H1 (cell line): ENCODE measurements around the gene RALGAPA2. TPM values are rescaled to one million over a fixed set of nuclear protein-coding genes. Genes with fewer than 3 reads are reported as not detected.

ENCODE experiments used
- CTCF ChIA-PET: fragments of 300-600 bp; sonication (Branson Sonifier 250); formaldehyde crosslinking; loops from one replicate; lab custom pipeline; 2021; ENCODE audit not compliant: partially characterized antibody; lab: Charles Lee
- POLR2A ChIA-PET: fragments of 300-600 bp; sonication (Branson Sonifier 250); formaldehyde crosslinking; loops from one replicate; lab custom pipeline; 2021; ENCODE audit warnings: inconsistent platforms; ENCODE audit not compliant: partially characterized antibody; lab: Charles Lee
- DNase-seq, 2 experiments: peaks; one replicate each; pipeline versions ENCODE4 v3.0.0 to v3.0.0-alpha.2; 2010 to 2022; ENCODE audit warnings: low spot score in 2 of 2, low read depth in 1 of 2, mixed read lengths in 1 of 2
- FAIRE-seq: peaks from 2 replicates; lab custom pipeline; 2011; peaks lifted over from hg19 to GRCh38; lab: Jason Lieb, UNC
- H2AFZ ChIP-seq: 2 replicates; pipeline ENCODE4 v1.8.1; 2012; ENCODE audit warnings: low read length, inconsistent platforms
- H2AK5ac ChIP-seq: 2 replicates; pipeline ENCODE4 v1.6.1; 2013; ENCODE audit warnings: low read depth, low read length
- H2BK120ac ChIP-seq: replicated peaks from 2 replicates; pipeline ENCODE3; 2013; ENCODE audit warnings: low read depth, low read length, inconsistent platforms
- H2BK12ac ChIP-seq: 2 replicates; pipeline ENCODE4 v1.6.1; 2013; ENCODE audit warnings: low read depth, low read length
- H2BK15ac ChIP-seq: 2 replicates; pipeline ENCODE4 v1.6.1; 2013; ENCODE audit warnings: low read length
- H2BK20ac ChIP-seq: 2 replicates; pipeline ENCODE4 v1.6.1; 2013; ENCODE audit warnings: low read length
- H2BK5ac ChIP-seq: 2 replicates; pipeline ENCODE4 v1.6.1; 2013; ENCODE audit warnings: low read depth, low read length
- H3K14ac ChIP-seq: 2 replicates; pipeline ENCODE4 v1.6.1; 2013; ENCODE audit warnings: inconsistent platforms; ENCODE audit not compliant: insufficient read length
- H3K18ac ChIP-seq: 2 replicates; pipeline ENCODE4 v1.6.1; 2013; ENCODE audit warnings: low read length; ENCODE audit errors: extremely low read depth
- H3K23ac ChIP-seq: 2 replicates; pipeline ENCODE4 v1.6.1; 2013; ENCODE audit warnings: inconsistent platforms; ENCODE audit not compliant: insufficient read length
- H3K23me2 ChIP-seq: 2 replicates; pipeline ENCODE4 v1.6.1; 2013; ENCODE audit warnings: low read depth, low read length
- H3K27ac ChIP-seq: 2 replicates; pipeline ENCODE4 v1.6.1; 2011; ENCODE audit warnings: low read depth, low read length, inconsistent platforms
- H3K27me3 ChIP-seq, 4 experiments: replicated peaks in 1 of 4; 1 replicate in 1 of 4; 2 replicates in 3 of 4; pipeline versions ENCODE4 v1.6.1 to v1.8.1; 2011 to 2013; ENCODE audit warnings: low read length in 3 of 4, mild to moderate bottlenecking in 3 of 4, inconsistent platforms in 2 of 4, mixed read lengths in 2 of 4, moderate library complexity in 1 of 4; ENCODE audit not compliant: control insufficient read depth in 3 of 4, insufficient read depth in 3 of 4; ENCODE audit errors: extremely low read depth in 1 of 4
- H3K36me3 ChIP-seq, 4 experiments: 2 replicates each; pipeline versions ENCODE4 v1.6.1 to v1.8.1; 2011 to 2013; ENCODE audit warnings: mild to moderate bottlenecking in 4 of 4, low read length in 3 of 4, moderate library complexity in 2 of 4, control low read depth in 1 of 4, inconsistent platforms in 1 of 4; ENCODE audit not compliant: insufficient read depth in 4 of 4, control insufficient read depth in 2 of 4
- H3K4ac ChIP-seq: replicated peaks from 2 replicates; pipeline ENCODE3; 2013; ENCODE audit warnings: low read length, low read depth, mixed read lengths, inconsistent platforms; ENCODE audit not compliant: insufficient read length
- H3K4me1 ChIP-seq, 4 experiments: replicated peaks in 1 of 4; 1 replicate in 1 of 4; 2 replicates in 3 of 4; pipeline versions ENCODE4 v1.6.1 to v1.8.1; 2011 to 2013; ENCODE audit warnings: low read length in 3 of 4, inconsistent platforms in 2 of 4, mixed read lengths in 1 of 4; ENCODE audit not compliant: insufficient read depth in 4 of 4, control insufficient read depth in 3 of 4
- H3K4me2 ChIP-seq, 2 experiments: 2 replicates each; pipeline versions ENCODE4 v1.6.1 to v1.8.1; 2011 to 2013; ENCODE audit warnings: low read depth in 2 of 2, low read length in 2 of 2, control low read depth in 1 of 2, inconsistent platforms in 1 of 2, mild to moderate bottlenecking in 1 of 2; ENCODE audit not compliant: insufficient read depth in 1 of 2
- H3K4me3 ChIP-seq, 4 experiments: fragments of 200-600, 300-600 bp in 1 of 4; sonication (generic), shearing (Covaris generic), sonication (Bioruptor Twin) in 1 of 4; 2 replicates each; pipeline versions ENCODE4 v1.5.1 to v1.8.1; 2011 to 2016; ENCODE audit warnings: low read length in 4 of 4, low read depth in 3 of 4, control low read depth in 2 of 4, inconsistent platforms in 2 of 4, mild to moderate bottlenecking in 2 of 4, mixed read lengths in 1 of 4, moderate library complexity in 1 of 4; ENCODE audit not compliant: insufficient read depth in 2 of 4; ENCODE audit errors: extremely low read depth in 1 of 4
- H3K56ac ChIP-seq: replicated peaks from 2 replicates; pipeline ENCODE3; 2013; ENCODE audit warnings: low read depth, mild to moderate bottlenecking, mixed read lengths, low read length, inconsistent platforms; ENCODE audit not compliant: insufficient read length
- H3K79me1 ChIP-seq: 2 replicates; pipeline ENCODE4 v1.6.1; 2013; ENCODE audit warnings: low read depth, low read length, control low read depth
- H3K79me2 ChIP-seq, 2 experiments: 2 replicates each; pipeline versions ENCODE4 v1.6.1 to v1.8.1; 2012 to 2013; ENCODE audit warnings: low read length in 2 of 2, mild to moderate bottlenecking in 2 of 2, inconsistent platforms in 1 of 2; ENCODE audit not compliant: insufficient read depth in 2 of 2, control insufficient read depth in 1 of 2
- H3K9ac ChIP-seq, 4 experiments: replicated peaks in 1 of 4; 1 replicate in 1 of 4; 2 replicates in 3 of 4; pipeline versions ENCODE4 v1.6.1 to v1.8.1; 2011 to 2013; ENCODE audit warnings: low read depth in 3 of 4, low read length in 3 of 4, control low read depth in 2 of 4, mild to moderate bottlenecking in 2 of 4, moderate library complexity in 2 of 4, inconsistent platforms in 1 of 4; ENCODE audit errors: extremely low read depth in 1 of 4
- H3K9me3 ChIP-seq, 2 experiments: 2 replicates each; pipeline versions ENCODE4 v1.6.1 to v1.8.1; 2012 to 2013; ENCODE audit warnings: mild to moderate bottlenecking in 2 of 2, moderate library complexity in 2 of 2, control low read depth in 1 of 2, inconsistent platforms in 1 of 2, low read depth in 1 of 2, low read length in 1 of 2, mixed read lengths in 1 of 2; ENCODE audit not compliant: insufficient read depth in 2 of 2
- H4K20me1 ChIP-seq, 2 experiments: replicated peaks in 1 of 2; 2 replicates each; pipeline versions ENCODE3 to v1.8.1; 2011 to 2013; ENCODE audit warnings: inconsistent platforms in 2 of 2, low read length in 2 of 2, mild to moderate bottlenecking in 1 of 2; ENCODE audit not compliant: insufficient read depth in 2 of 2, control insufficient read depth in 1 of 2
- H4K5ac ChIP-seq: 2 replicates; pipeline ENCODE4 v1.6.1; 2013; ENCODE audit warnings: low read length, low read depth, mixed read lengths, inconsistent platforms; ENCODE audit not compliant: insufficient read length
- H4K8ac ChIP-seq: 2 replicates; pipeline ENCODE4 v1.8.0; 2013; ENCODE audit warnings: mild to moderate bottlenecking, moderate library complexity, low read length, inconsistent platforms; ENCODE audit not compliant: insufficient read depth; ENCODE audit errors: extremely low read depth
- H4K91ac ChIP-seq: replicated peaks from 2 replicates; pipeline ENCODE3; 2013; ENCODE audit warnings: low read length, mixed read lengths, inconsistent platforms; ENCODE audit not compliant: insufficient read length
- ASH2L ChIP-seq: fragments of 200-600, 300-600 bp; sonication (generic); IDR thresholded peaks from one replicate; pipeline ENCODE4 v1.7.1; 2017; ENCODE audit warnings: low read length
- BACH1 ChIP-seq: IDR thresholded peaks from 2 replicates; pipeline ENCODE4 v1.6.1; 2012; ENCODE audit warnings: low read length, improper control_type of control experiment
- BRCA1 ChIP-seq: IDR thresholded peaks from 2 replicates; pipeline ENCODE4 v1.6.1; 2012; ENCODE audit warnings: low read depth, low read length, improper control_type of control experiment
- CBX8 ChIP-seq: fragments of 300-800, 300-1000 bp; sonication (generic); IDR thresholded peaks from 2 replicates; pipeline ENCODE4 v1.7.1; 2016; ENCODE audit warnings: low read depth, low read length, borderline replicate concordance
- EGR1 ChIP-seq: IDR thresholded peaks from 2 replicates; pipeline ENCODE4 v1.6.1; 2011; ENCODE audit warnings: low read depth, low read length, borderline replicate concordance
- KDM5A ChIP-seq: fragments of 200-600 bp; IDR thresholded peaks from 2 replicates; pipeline ENCODE4 v1.7.1; 2012; ENCODE audit warnings: mild to moderate bottlenecking, low read length, inconsistent platforms, mixed read lengths
- POU5F1 ChIP-seq: IDR thresholded peaks from 2 replicates; pipeline ENCODE4 v1.6.1; 2011; ENCODE audit warnings: low read depth, mild to moderate bottlenecking, low read length, moderate library complexity
- SIX5 ChIP-seq: IDR thresholded peaks from 2 replicates; pipeline ENCODE4 v1.6.1; 2011; ENCODE audit warnings: mild to moderate bottlenecking, low read depth, low read length
- SRF ChIP-seq: IDR thresholded peaks from 2 replicates; pipeline ENCODE4 v1.6.1; 2011; ENCODE audit warnings: mild to moderate bottlenecking, low read depth, low read length, moderate library complexity
- TBP ChIP-seq: IDR thresholded peaks from 2 replicates; pipeline ENCODE4 v1.6.1; 2011; ENCODE audit warnings: low read depth, low read length, improper control_type of control experiment
- USF2 ChIP-seq: IDR thresholded peaks from 2 replicates; pipeline ENCODE4 v1.6.1; 2011; ENCODE audit warnings: low read length, improper control_type of control experiment
- WGBS, 2 experiments: shearing (Covaris generic) in 1 of 2; methylation state at CpG; one replicate each; pipeline versions ENCODE4 v1.1.6 to v1.1.7; 2013 to 2015; ENCODE audit warnings: low lambda C conversion rate in 2 of 2, mixed read lengths in 2 of 2, inconsistent platforms in 1 of 2, low coverage in 1 of 2, missing lambda C conversion rate in 1 of 2; ENCODE audit not compliant: insufficient replicate concordance in 2 of 2, insufficient coverage in 1 of 2, insufficient read length in 1 of 2; ENCODE audit errors: extremely low coverage in 1 of 2, missing lambda C conversion rate in 1 of 2; 5-methylcytosine and 5-hydroxymethylcytosine counted together
- polyA plus RNA-seq, 7 experiments: library from polyadenylated mRNA; depleted of rRNA in 3 of 7; stranded (reverse) in 5 of 7; unstranded in 2 of 7; fragments of >200 nt in 5 of 7; fragments of 200-250 nt in 2 of 7; gene quantifications; 1 replicate in 5 of 7; 2 replicates in 1 of 7; 4 replicates in 1 of 7; pipeline versions ENCODE4 v1.2.1 to v1.2.3, GENCODE V29; 2011 to 2013; ENCODE audit warnings: missing spikeins in 2 of 7, mixed read lengths in 2 of 7
- total RNA-seq: library from RNA; stranded (reverse); fragmentation: NEBNext Ultra II Directional; extraction: Animal tissue kit (Norgen Biotek cat#: 25700); gene quantifications from 2 replicates; pipeline ENCODE4 v1.2.1, GENCODE V29; 2021

The RALGAPA2 gene
- total and polyA plus RNA-seq, 2 of the 8 experiments (the other 6 are each of a cell fraction or from before 2014, with no cell fraction given) = 5.1 to 25.5 TPM

- peak within 1 kb of the TSS; percentile 60; the same call in 1 of the 2 replicates for H2BK12ac ChIP-seq
- H3K14ac ChIP-seq = no peak within 1 kb of the TSS
- no peaks in the 10 kb centered on the region for H3K9me3 ChIP-seq
- H4K91ac ChIP-seq = peak within 1 kb of the TSS; percentile 69
- peak within 1 kb of the TSS; percentile 15 for H4K5ac ChIP-seq
- H3K79me1 ChIP-seq = no peaks in the 10 kb centered on the region
- H3K4ac ChIP-seq = peak within 1 kb of the TSS; percentile 46
- H3K79me2 ChIP-seq = no peaks in the 10 kb centered on the region
- no peak within 1 kb of the TSS for H3K27ac ChIP-seq
- ChIA-PET CTCF (interaction anchor here (1.1 kb wide), 1 partner anchor 29 kb away, joined by 3 read pairs; no protein-coding TSS in a partner anchor), POLR2A (interaction anchor here (0.9 to 1.3 kb wide), 4 partner anchors 29 to 122 kb away, joined by 3 to 4 read pairs (median 4); no protein-coding TSS in a partner anchor)
- H3K23me2 ChIP-seq = peaks cover 38% of the 10 kb centered on the region; the same call in 1 of the 2 replicates
- H3K9ac ChIP-seq = peak within 1 kb of the TSS in 3 of 4 experiments; percentile 25 to 57 (median 33); a peak in 4 of 7 replicates
- no peak within 1 kb of the TSS for H2BK20ac ChIP-seq
- H3K4me2 ChIP-seq = peak within 1 kb of the TSS; percentile 84 to 92
- WGBS, 2 experiments = 0% methylated on average over 27 of the region's 108 CpGs; no CpG with 5 or more reads in 1 of the 2 experiments
- H4K8ac ChIP-seq = peak within 1 kb of the TSS; percentile 96
- H2BK5ac ChIP-seq = no peak within 1 kb of the TSS
- H3K23ac ChIP-seq = no peak within 1 kb of the TSS
- no peak within 1 kb of the TSS for H2BK120ac ChIP-seq
- peaks cover 12 to 43% (median 12%) of the 10 kb centered on the region in 4 experiments for H3K4me1 ChIP-seq
- no peak within 1 kb of the TSS for H2BK15ac ChIP-seq
- peak within 1 kb of the TSS; percentile 90 for H3K18ac ChIP-seq
- peaks cover 0 to 1% of the 10 kb centered on the region in 2 experiments for H4K20me1 ChIP-seq
- no peak for FAIRE-seq
- H3K27me3 ChIP-seq = peaks cover 31 to 85% (median 65%) of the 10 kb centered on the region in 4 experiments; a peak in 6 of 7 replicates
- peak within 1 kb of the TSS; percentile 38 to 71 (median 60) for H3K4me3 ChIP-seq
- no peaks in the 10 kb centered on the region for H3K36me3 ChIP-seq
- H2AK5ac ChIP-seq = no peak within 1 kb of the TSS
- no peak within 1 kb of the TSS for H2AFZ ChIP-seq
- H3K56ac ChIP-seq = no peak within 1 kb of the TSS
- no peak for DNase-seq
- TF ChIP-seq EGR1 (no peak), POU5F1 (no peak), USF2 (0 out of 2 replicates have a peak, but pooled peaks have one; percentile 40), TBP (peak; percentile 55; the same call in 1 of the 2 replicates), ASH2L (no peak), KDM5A (no peak), BRCA1 (no peak), SRF (no peak), CBX8 (no peak), SIX5 (no peak), BACH1 (no peak)
Observed at GRCh38 chr20:20367575-20368417, 344.6 kb downstream of the RALGAPA2 start, which contains the start of gene INSM1. Gene INSM1, plus strand, starts transcription at chr20:20368104. Its CDS starts 164 bp downstream, at chr20:20368268.
